GM12878 (cell line): ENCODE results near the gene GRK2. TPM values are rescaled to one million over a fixed set of nuclear protein-coding genes. Genes with fewer than 3 reads are reported as not detected.

Experiments
- ATAC-seq: fragments of 200-7000 bp; cut with Tn5 transposase; 3 replicates; pipeline ENCODE4 v1.9.1; 2020; ENCODE audit warnings: mild to moderate bottlenecking, moderate library complexity
- BruUV-seq: library from RNA; stranded (reverse); fragments of 400-500 nt; replicated peaks from 2 replicates; lab custom pipeline; 2021; lab: Mats Ljungman, UMichigan
- CTCF ChIA-PET: fragments of 300-600 bp; sonication (Branson Sonifier 250); formaldehyde crosslinking; extraction: SDS; loops from one replicate; lab custom pipeline; 2021; ENCODE audit warnings: inconsistent platforms; lab: Yijun Ruan, JAX
- POLR2A ChIA-PET: fragments of 350-600 bp; formaldehyde crosslinking; extraction: SDS; loops from one replicate; lab custom pipeline; 2021; ENCODE audit warnings: inconsistent platforms; lab: Charles Lee
- RAD21 ChIA-PET: fragments of 300-600 bp; sonication (Branson Sonifier 250); formaldehyde crosslinking; loops from one replicate; lab custom pipeline; 2023; ENCODE audit warnings: antibody characterized with exemption; ENCODE audit not compliant: unreplicated experiment; lab: Charles Lee
- SMC1A ChIA-PET: fragments of 300-600 bp; sonication (Branson Sonifier 250); formaldehyde crosslinking; loops from one replicate; lab custom pipeline; 2023; ENCODE audit not compliant: unreplicated experiment, uncharacterized antibody; lab: Charles Lee
- DNase-seq: peaks from one replicate; pipeline ENCODE4 v3.0.0-alpha.2; 2011; ENCODE audit warnings: low read depth, low spot score
- FAIRE-seq: peaks from 3 replicates; lab custom pipeline; 2011; peaks lifted over from hg19 to GRCh38; lab: Jason Lieb, UNC
- H2AFZ ChIP-seq: 2 replicates; pipeline ENCODE4 v1.6.0; 2011; ENCODE audit warnings: low read depth, low read length, control low read depth; ENCODE audit not compliant: control insufficient read depth
- H3K27ac ChIP-seq: 2 replicates; pipeline ENCODE4 v1.5.1; 2011; ENCODE audit warnings: control low read depth; ENCODE audit not compliant: control insufficient read depth, insufficient read depth
- H3K27me3 ChIP-seq, 2 experiments: replicated peaks in 1 of 2; 2 replicates each; pipeline versions ENCODE4 v1.6.0 to v1.6.1; 2011; ENCODE audit warnings: low read length in 1 of 2; ENCODE audit not compliant: control insufficient read depth in 2 of 2, insufficient read depth in 2 of 2
- H3K36me3 ChIP-seq, 2 experiments: 2 replicates each; pipeline ENCODE4 v1.5.1; 2011; ENCODE audit warnings: low read length in 1 of 2; ENCODE audit not compliant: control insufficient read depth in 2 of 2, insufficient read depth in 2 of 2
- H3K4me1 ChIP-seq: 2 replicates; pipeline ENCODE4 v1.6.1; 2011; ENCODE audit warnings: mild to moderate bottlenecking, low read length, moderate library complexity, mixed read lengths; ENCODE audit not compliant: control insufficient read depth, insufficient read depth
- H3K4me2 ChIP-seq: 2 replicates; pipeline ENCODE4 v1.6.0; 2011; ENCODE audit warnings: control low read depth; ENCODE audit not compliant: control insufficient read depth, insufficient read depth
- H3K4me3 ChIP-seq: fragments of 200-600 bp; sonication (generic); 2 replicates; pipeline ENCODE4 v1.5.1; 2016
- H3K79me2 ChIP-seq: 2 replicates; pipeline ENCODE4 v1.6.0; 2011; ENCODE audit warnings: low read length; ENCODE audit not compliant: control insufficient read depth, insufficient read depth
- H3K9ac ChIP-seq: 2 replicates; pipeline ENCODE4 v1.8.0; 2011; ENCODE audit warnings: low read length, control low read depth, mixed read lengths; ENCODE audit not compliant: control insufficient read depth, insufficient read depth
- H3K9me3 ChIP-seq: replicated peaks from 3 replicates; pipeline ENCODE4 v1.5.1; 2011; ENCODE audit warnings: mild to moderate bottlenecking, low read length; ENCODE audit not compliant: control insufficient read depth, insufficient read depth
- H4K20me1 ChIP-seq: 2 replicates; pipeline ENCODE4 v1.6.0; 2011; ENCODE audit not compliant: control insufficient read depth, insufficient read depth
- BHLHE40 ChIP-seq, 2 experiments: fragments of 450-650 bp in 1 of 2; IDR thresholded peaks; 2 replicates each; pipeline ENCODE4 v1.6.1; 2011 to 2017; ENCODE audit warnings: low read depth in 2 of 2, borderline replicate concordance in 1 of 2, improper control_type of control experiment in 1 of 2, low read length in 1 of 2, mild to moderate bottlenecking in 1 of 2
- SUPT20H ChIP-seq: IDR thresholded peaks from 2 replicates; pipeline ENCODE4 v1.6.1; 2011; ENCODE audit warnings: low read depth, mild to moderate bottlenecking, low read length, moderate library complexity, borderline replicate concordance; ENCODE audit not compliant: control insufficient read depth
- WRNIP1 ChIP-seq: IDR thresholded peaks from 2 replicates; pipeline ENCODE4 v1.6.1; 2011; ENCODE audit warnings: low read depth, low read length, improper control_type of control experiment, borderline replicate concordance
- WGBS: methylation state at CpG from one replicate; pipeline ENCODE4 v1.1.6; 2016; ENCODE audit warnings: low lambda C conversion rate; ENCODE audit not compliant: insufficient replicate concordance, insufficient coverage; ENCODE audit errors: missing lambda C conversion rate; 5-methylcytosine and 5-hydroxymethylcytosine counted together
- in situ Hi-C: fragments of 300-500 bp; cut with MboI; formaldehyde crosslinking; loops from 9 replicates; pipeline ENCODE4 v1.14.3; 2018; ENCODE audit warnings: mixed read lengths
- intact Hi-C: fragments of 100-400 bp; cut with micrococcal nuclease; formaldehyde crosslinking; loops from one replicate; pipeline ENCODE4 v1.14.2; 2022; ENCODE audit not compliant: unreplicated experiment
- polyA plus RNA-seq, 11 experiments: library from polyadenylated mRNA; depleted of rRNA in 4 of 11; unstranded in 6 of 11; stranded (reverse) in 5 of 11; fragments of >200 nt; fragmentation: Nextera tagmentation in 4 of 11; fragmentation: Illumina TruSeq in 1 of 11; extraction: Ambion mirVana in 4 of 11; extraction: Trizol in 1 of 11; gene quantifications; 1 replicate in 1 of 11; 2 replicates in 10 of 11; pipeline versions ENCODE4 v1.2.1 to v1.2.3, GENCODE V29; 2011 to 2016; ENCODE audit warnings: inconsistent platforms in 2 of 11, missing spikeins in 2 of 11, low read depth in 1 of 11
- total RNA-seq, 4 experiments: library from RNA; depleted of rRNA in 3 of 4; stranded (reverse); fragments of >200 nt in 3 of 4; fragmentation: Illumina TruSeq in 1 of 4; extraction: Trizol in 1 of 4; gene quantifications; 2 replicates each; pipeline versions ENCODE4 v1.2.1 to v1.2.3, GENCODE V29; 2013 to 2021

GRK2 gene
- total and polyA plus RNA-seq, 10 of the 15 experiments (the other 5 are each of a cell fraction or from before 2014, with no cell fraction given) = 1.0 to 160 (median 66.1) TPM

DNA sequence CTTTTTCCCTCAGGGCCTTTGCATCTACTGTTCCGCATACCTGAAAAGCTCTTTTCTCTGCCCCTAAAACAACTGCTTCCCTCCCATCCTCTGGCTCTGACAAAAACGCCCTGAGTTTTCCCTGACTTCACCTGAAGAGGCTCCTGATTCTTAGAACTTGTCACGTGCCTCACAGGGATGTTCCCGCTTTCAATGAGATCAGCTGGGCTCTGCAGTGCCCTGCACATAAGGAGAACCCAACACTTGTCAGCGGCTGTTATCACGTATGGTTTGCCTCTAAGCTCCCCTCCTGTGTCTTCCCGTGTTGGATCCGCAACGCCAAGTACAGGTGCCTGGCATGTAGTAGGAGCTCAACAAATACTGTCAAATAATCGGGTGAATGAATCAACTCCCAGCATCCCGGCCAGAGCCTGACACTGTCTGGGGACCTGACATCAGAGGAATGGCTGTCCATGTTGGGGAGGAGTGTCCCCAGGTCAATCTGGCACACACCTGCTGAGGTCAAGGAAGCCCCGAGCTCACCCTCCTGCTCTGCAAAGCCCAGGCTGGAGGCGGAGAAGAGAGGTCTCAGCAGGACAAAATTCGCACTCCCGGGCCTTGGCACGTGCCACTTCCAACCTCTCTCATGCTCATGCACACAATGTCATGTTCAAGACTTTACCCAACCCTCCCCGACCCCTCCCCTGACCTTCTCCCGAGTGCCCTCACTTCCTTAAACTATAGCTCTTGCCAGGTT, 4.2 kb upstream of the GRK2 start:
- peak in 1 of 2 experiments; percentile 42; a peak in 1 of 4 replicates for TF ChIP-seq BHLHE40 (IDR thresholded peaks at IDR 0.05; ENCODE audit: borderline replicate concordance in 1 of 2, low read depth in 2 of 2, low read length in 1 of 2)
- TF ChIP-seq SUPT20H = no peak
- 0 out of 2 replicates have a peak, but pooled peaks have one; percentile 28 for TF ChIP-seq WRNIP1
- Histone ChIP-seq H3K27me3 (no peaks in the 10 kb centered on the region), H3K9me3 (no peaks in the 10 kb centered on the region), H3K27ac (no peak overlapping the region), H3K4me2 (no peak overlapping the region), H4K20me1 (no peaks in the 10 kb centered on the region), H3K36me3 (no peaks in the 10 kb centered on the region; a peak in 1 of 4 replicates), H3K79me2 (peaks cover 10% of the 10 kb centered on the region), H2AFZ (no peak overlapping the region), H3K4me3 (no peak overlapping the region), H3K9ac (no peak overlapping the region), H3K4me1 (peaks cover 11% of the 10 kb centered on the region)
- POLR2A ChIA-PET = interaction anchor here (0.6 to 4.8 kb wide), 8 partner anchors 9 to 841 kb away, joined by 3 to 25 read pairs (median 4); no protein-coding TSS in a partner anchor
- FAIRE-seq (no peak), ATAC-seq (no peak), DNase-seq (no peak)
- 44% methylated on average over 18 of the region's 18 CpGs for WGBS
- in situ Hi-C loops = loop anchor here (5.0 kb wide), 2 partner anchors 55 to 120 kb away; no protein-coding TSS in a partner anchor
- RAD21 ChIA-PET = interaction anchor here (0.6 to 4.9 kb wide), 13 partner anchors 21 to 181 kb away, joined by 3 to 69 read pairs (median 5); partner anchors contain the start of genes ANKRD13D and POLD4
- intact Hi-C loops = loop anchor here (1.0 to 10.0 kb wide), 3 partner anchors 55 to 223 kb away; partner anchors contain the start of gene AIP
- SMC1A ChIA-PET = interaction anchor here (0.9 to 4.0 kb wide), 12 partner anchors 8 to 149 kb away, joined by 3 to 65 read pairs (median 8); partner anchors contain the start of gene POLD4
- CTCF ChIA-PET = interaction anchor here (0.7 to 4.9 kb wide), 30 partner anchors 9 to 1364 kb away, joined by 3 to 151 read pairs (median 6); partner anchors contain the start of genes ANKRD13D, POLD4 and PPP1CA
- BruUV-seq = no TSS peak
